ENCODE data around the gene ASB7. TPM values are rescaled to one million over a fixed set of nuclear protein-coding genes. Genes with fewer than 3 reads are reported as not detected.

ASB7 gene
- total RNA-seq, 4 donors from 2014 or later, result 5.1 to 10.3 (median 6.3) TPM

DNA sequence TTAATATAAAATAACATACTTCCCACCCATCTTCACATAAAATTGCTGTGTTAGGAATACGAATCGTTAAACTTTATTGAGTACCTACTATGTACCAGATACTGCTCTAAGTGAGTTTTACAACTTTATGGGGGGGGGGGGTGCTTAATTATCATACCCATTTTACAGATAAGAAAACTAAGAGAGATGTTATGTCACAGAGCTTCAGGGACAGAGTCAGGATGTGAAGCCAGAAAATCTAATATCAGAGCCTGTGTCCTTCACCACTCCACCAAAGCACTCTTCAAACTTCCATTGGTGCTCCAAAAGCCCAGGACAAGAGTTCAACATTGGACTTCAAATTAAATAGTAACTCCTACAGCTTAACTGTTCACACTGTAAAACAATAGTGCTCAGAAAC, 9.0 kb upstream of the ASB7 start:
- no peak for DNase-seq
- Histone ChIP-seq H3K27me3 (no peaks in the 10 kb centered on the region), H3K9me3 (no peaks in the 10 kb centered on the region), H3K4me1 (peaks cover 0 to 3% of the 10 kb centered on the region in 2 donors), H3K4me3 (no peak overlapping the region), H3K27ac (no peak overlapping the region), H3K36me3 (no peaks in the 10 kb centered on the region)
- intact Hi-C loops (cut with DNase I; ENCODE audit: low total_unique reads) (no loop called here), in situ Hi-C loops (cut with MboI; ENCODE audit: low sequenced_read_pairs in 4 of 4) (no loop called here)
- TF ChIP-seq POLR2A (IDR thresholded peaks at IDR 0.05), result no peak
- TF ChIP-seq, protein P1, sequence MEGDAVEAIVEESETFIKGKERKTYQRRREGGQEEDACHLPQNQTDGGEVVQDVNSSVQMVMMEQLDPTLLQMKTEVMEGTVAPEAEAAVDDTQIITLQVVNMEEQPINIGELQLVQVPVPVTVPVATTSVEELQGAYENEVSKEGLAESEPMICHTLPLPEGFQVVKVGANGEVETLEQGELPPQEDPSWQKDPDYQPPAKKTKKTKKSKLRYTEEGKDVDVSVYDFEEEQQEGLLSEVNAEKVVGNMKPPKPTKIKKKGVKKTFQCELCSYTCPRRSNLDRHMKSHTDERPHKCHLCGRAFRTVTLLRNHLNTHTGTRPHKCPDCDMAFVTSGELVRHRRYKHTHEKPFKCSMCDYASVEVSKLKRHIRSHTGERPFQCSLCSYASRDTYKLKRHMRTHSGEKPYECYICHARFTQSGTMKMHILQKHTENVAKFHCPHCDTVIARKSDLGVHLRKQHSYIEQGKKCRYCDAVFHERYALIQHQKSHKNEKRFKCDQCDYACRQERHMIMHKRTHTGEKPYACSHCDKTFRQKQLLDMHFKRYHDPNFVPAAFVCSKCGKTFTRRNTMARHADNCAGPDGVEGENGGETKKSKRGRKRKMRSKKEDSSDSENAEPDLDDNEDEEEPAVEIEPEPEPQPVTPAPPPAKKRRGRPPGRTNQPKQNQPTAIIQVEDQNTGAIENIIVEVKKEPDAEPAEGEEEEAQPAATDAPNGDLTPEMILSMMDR (IDR thresholded peaks at IDR 0.05 in 4 of 5, conservative IDR thresholded peaks at IDR 0.05 in 1 of 5), result no peak
- ATAC-seq, result no peak

- no peaks in the 10 kb centered on the region for H3K36me3 ChIP-seq
- no peak overlapping the region for H3K27ac ChIP-seq
- no peaks in the 10 kb centered on the region for H3K9me3 ChIP-seq
- no peaks in the 10 kb centered on the region for H3K27me3 ChIP-seq
- intact Hi-C loops (cut with DNase I; ENCODE audit: low total_unique reads), result no loop called here
- H3K4me1 ChIP-seq, result peaks cover 4 to 13% of the 10 kb centered on the region in 2 donors
- in situ Hi-C loops (cut with MboI; ENCODE audit: low sequenced_read_pairs in 4 of 4), result no loop called here
- H3K4me3 ChIP-seq, result no peak overlapping the region
- DNase-seq (no peak), ATAC-seq (no peak)
- no peak for TF ChIP-seq POLR2A (IDR thresholded peaks at IDR 0.05)
- TF ChIP-seq, protein P1 (IDR thresholded peaks at IDR 0.05 in 4 of 5, conservative IDR thresholded peaks at IDR 0.05 in 1 of 5), result no peak
Measured at GRCh38 chr15:100595964-100596363, 6.4 kb upstream of the ASB7 start.

DNA sequence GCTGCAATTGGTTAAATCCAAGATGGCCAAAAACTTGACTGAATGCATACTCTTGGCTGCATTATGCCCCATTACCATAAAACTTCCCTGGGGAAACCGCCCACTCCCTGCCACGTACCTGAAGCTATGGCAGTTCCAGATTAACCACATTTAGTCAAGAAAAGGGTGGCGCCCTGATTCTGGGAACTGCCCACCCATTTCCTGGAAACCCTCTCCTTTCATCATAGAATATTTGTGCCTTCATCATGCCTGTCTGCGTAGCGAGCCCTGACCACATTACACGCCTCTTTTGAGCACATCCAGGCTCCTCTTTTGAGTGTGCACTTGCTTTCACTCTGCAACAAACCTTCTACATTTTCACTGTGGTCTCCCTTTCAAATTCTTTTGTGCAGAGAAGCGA, 5.6 kb upstream of the ASB7 start:
- H3K9me3 ChIP-seq, result no peaks in the 10 kb centered on the region
- ATAC-seq (no peak), DNase-seq (no peak)
- no peaks in the 10 kb centered on the region for H3K27me3 ChIP-seq
- H3K4me1 ChIP-seq, result peaks cover 8 to 19% of the 10 kb centered on the region in 2 donors
- no peak overlapping the region for H3K27ac ChIP-seq
- intact Hi-C loops (cut with DNase I; ENCODE audit: low total_unique reads) (no loop called here), in situ Hi-C loops (cut with MboI; ENCODE audit: low sequenced_read_pairs in 4 of 4) (no loop called here)
- H3K4me3 ChIP-seq, result no peak overlapping the region
- TF ChIP-seq, protein P1 (IDR thresholded peaks at IDR 0.05 in 4 of 5, conservative IDR thresholded peaks at IDR 0.05 in 1 of 5), result no peak
- TF ChIP-seq POLR2A (IDR thresholded peaks at IDR 0.05), result no peak
- H3K36me3 ChIP-seq, result no peaks in the 10 kb centered on the region

DNA sequence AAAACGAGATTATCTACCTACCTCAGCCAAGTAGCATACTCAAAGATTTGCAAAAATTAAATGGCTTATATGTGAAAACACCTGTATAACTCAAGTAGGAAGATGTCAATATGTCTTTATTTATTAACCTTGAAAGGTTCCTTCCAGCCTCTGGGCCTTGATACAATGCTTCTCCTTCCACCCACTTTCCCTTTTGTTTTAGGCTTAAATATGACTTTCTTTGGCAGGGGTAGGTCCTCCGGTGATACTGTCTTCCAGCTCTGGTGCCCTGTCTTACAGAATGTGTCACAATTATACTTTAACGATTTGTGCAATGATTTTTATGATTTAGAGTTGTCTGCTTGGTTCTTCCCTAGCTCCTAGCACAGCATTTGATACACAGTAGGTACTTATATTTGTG, 4.5 kb upstream of the ASB7 start:
- intact Hi-C loops (cut with DNase I; ENCODE audit: low total_unique reads) (no loop called here), in situ Hi-C loops (cut with MboI; ENCODE audit: low sequenced_read_pairs in 4 of 4) (no loop called here)
- H3K4me3 ChIP-seq, result no peak overlapping the region
- TF ChIP-seq, protein P1 (IDR thresholded peaks at IDR 0.05 in 4 of 5, conservative IDR thresholded peaks at IDR 0.05 in 1 of 5), result no peak
- TF ChIP-seq POLR2A (IDR thresholded peaks at IDR 0.05), result no peak
- H3K9me3 ChIP-seq, result no peaks in the 10 kb centered on the region
- peaks cover 8 to 19% of the 10 kb centered on the region in 2 donors for H3K4me1 ChIP-seq
- H3K27me3 ChIP-seq, result no peaks in the 10 kb centered on the region
- no peak overlapping the region for H3K27ac ChIP-seq
- DNase-seq (no peak), ATAC-seq (no peak)
- no peaks in the 10 kb centered on the region for H3K36me3 ChIP-seq

- H3K27ac ChIP-seq, result no peak overlapping the region
- no peak for TF ChIP-seq POLR2A (IDR thresholded peaks at IDR 0.05)
- TF ChIP-seq, protein P1 (IDR thresholded peaks at IDR 0.05 in 4 of 5, conservative IDR thresholded peaks at IDR 0.05 in 1 of 5), result no peak
- peaks cover 13 to 27% of the 10 kb centered on the region in 2 donors for H3K4me1 ChIP-seq
Measured at GRCh38 chr15:100598655-100599054, 3.7 kb upstream of the ASB7 start.

More at GRCh38 chr15:100598655-100599054, 3.7 kb upstream of the ASB7 start:
- no peaks in the 10 kb centered on the region for H3K27me3 ChIP-seq
- no peak overlapping the region for H3K4me3 ChIP-seq
- H3K36me3 ChIP-seq, result no peaks in the 10 kb centered on the region
- DNase-seq (no peak), ATAC-seq (no peak)
- intact Hi-C loops (cut with DNase I; ENCODE audit: low total_unique reads) (no loop called here), in situ Hi-C loops (cut with MboI; ENCODE audit: low sequenced_read_pairs in 4 of 4) (no loop called here)
- H3K9me3 ChIP-seq, result no peaks in the 10 kb centered on the region

Data from gastrocnemius medialis (tissue), 4 donors.